HepG2 (cell line): ENCODE measurements around the gene PDE3B. TPM values are rescaled to one million over a fixed set of nuclear protein-coding genes. Genes with fewer than 3 reads are reported as not detected.
A peak's percentile ranks its signal among the peaks of the same experiment; 100 is the strongest.

Experiments
- ARHGAP35 ChIP-seq: sonication (generic); formaldehyde crosslinking; IDR thresholded peaks from 2 replicates; pipeline ENCODE4 v1.9.0; 2022; ENCODE audit warnings: mild to moderate bottlenecking, inconsistent platforms, moderate library complexity, missing genetic modification reagents, borderline replicate concordance
- CCDC6 ChIP-seq: sonication (generic); formaldehyde crosslinking; IDR thresholded peaks from 2 replicates; pipeline ENCODE4 v1.8.1; 2022; ENCODE audit warnings: mild to moderate bottlenecking, missing genetic modification reagents, moderate library complexity
- HMG20A ChIP-seq: IDR thresholded peaks from 2 replicates; pipeline ENCODE4 v1.6.1; 2016; ENCODE audit warnings: borderline replicate concordance
- NFATC3 ChIP-seq: sonication (generic); formaldehyde crosslinking; IDR thresholded peaks from 2 replicates; pipeline ENCODE4 v1.5.1; 2020; ENCODE audit warnings: mild to moderate bottlenecking, missing genetic modification reagents
- NFRKB ChIP-seq: fragments of 450-650 bp; IDR thresholded peaks from 2 replicates; pipeline ENCODE4 v1.6.1; 2017
- ZNF143 ChIP-seq: sonication (generic); formaldehyde crosslinking; IDR thresholded peaks from 2 replicates; pipeline ENCODE4 v1.4.0; 2020; ENCODE audit warnings: missing genetic modification reagents
- ZNF543 ChIP-seq: sonication (generic); formaldehyde crosslinking; IDR thresholded peaks from 2 replicates; pipeline ENCODE4 v1.4.0; 2020; ENCODE audit warnings: mild to moderate bottlenecking, missing genetic modification reagents
- ZNF780A ChIP-seq: sonication (generic); formaldehyde crosslinking; IDR thresholded peaks from 2 replicates; pipeline ENCODE4 v1.8.0; 2022; ENCODE audit warnings: mild to moderate bottlenecking, missing genetic modification reagents, moderate library complexity
- polyA plus RNA-seq, 8 experiments: library from polyadenylated mRNA; depleted of rRNA in 3 of 8; stranded (reverse) in 7 of 8; unstranded in 1 of 8; fragments of >200 nt; fragmentation: Illumina TruSeq in 4 of 8; extraction: Trizol in 4 of 8; gene quantifications; 2 replicates each; pipeline versions ENCODE4 v1.2.1 to v1.2.3, GENCODE V29; 2011 to 2016; ENCODE audit warnings: low read depth in 4 of 8, missing spikeins in 1 of 8, mixed read lengths in 1 of 8; ENCODE audit not compliant: insufficient read depth in 1 of 8
- total RNA-seq, 5 experiments: library from RNA; depleted of rRNA; stranded (reverse); fragments of >200 nt; fragmentation: Illumina TruSeq; extraction: Trizol; gene quantifications; 2 replicates each; pipeline ENCODE4 v1.2.3, GENCODE V29; 2016; ENCODE audit warnings: low read depth in 1 of 5
- TF ChIP-seq, protein P1 (sequence below): sonication (generic); formaldehyde crosslinking; IDR thresholded peaks from 2 replicates; pipeline ENCODE4 v1.4.0; 2020; ENCODE audit warnings: mild to moderate bottlenecking, low read depth, missing genetic modification reagents
- TF ChIP-seq, protein P2 (sequence below): sonication (generic); formaldehyde crosslinking; IDR thresholded peaks from 2 replicates; pipeline ENCODE4 v1.5.0; 2020; ENCODE audit warnings: mild to moderate bottlenecking, missing genetic modification reagents, borderline replicate concordance
- TF ChIP-seq, protein P3 (sequence below): sonication (generic); formaldehyde crosslinking; IDR thresholded peaks from 2 replicates; pipeline ENCODE4 v1.4.0; 2020; ENCODE audit warnings: mild to moderate bottlenecking, missing genetic modification reagents
- TF ChIP-seq, protein P4 (sequence below): sonication (generic); formaldehyde crosslinking; IDR thresholded peaks from 2 replicates; pipeline ENCODE4 v1.5.0; 2020; ENCODE audit warnings: mild to moderate bottlenecking, low read depth, missing genetic modification reagents, borderline replicate concordance

PDE3B gene
- total and polyA plus RNA-seq, 2 of the 13 experiments (the other 11 are each of a cell fraction or from before 2014, with no cell fraction given): 14.1 to 26.5 TPM

- TF ChIP-seq, protein P1, sequence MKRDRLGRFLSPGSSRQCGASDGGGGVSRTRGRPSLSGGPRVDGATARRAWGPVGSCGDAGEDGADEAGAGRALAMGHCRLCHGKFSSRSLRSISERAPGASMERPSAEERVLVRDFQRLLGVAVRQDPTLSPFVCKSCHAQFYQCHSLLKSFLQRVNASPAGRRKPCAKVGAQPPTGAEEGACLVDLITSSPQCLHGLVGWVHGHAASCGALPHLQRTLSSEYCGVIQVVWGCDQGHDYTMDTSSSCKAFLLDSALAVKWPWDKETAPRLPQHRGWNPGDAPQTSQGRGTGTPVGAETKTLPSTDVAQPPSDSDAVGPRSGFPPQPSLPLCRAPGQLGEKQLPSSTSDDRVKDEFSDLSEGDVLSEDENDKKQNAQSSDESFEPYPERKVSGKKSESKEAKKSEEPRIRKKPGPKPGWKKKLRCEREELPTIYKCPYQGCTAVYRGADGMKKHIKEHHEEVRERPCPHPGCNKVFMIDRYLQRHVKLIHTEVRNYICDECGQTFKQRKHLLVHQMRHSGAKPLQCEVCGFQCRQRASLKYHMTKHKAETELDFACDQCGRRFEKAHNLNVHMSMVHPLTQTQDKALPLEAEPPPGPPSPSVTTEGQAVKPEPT (CRISPR knock-in tag): no peak; the same call in 1 of the 2 replicates
- TF ChIP-seq NFATC3 (CRISPR knock-in tag) (no peak), ARHGAP35 (CRISPR knock-in tag) (0 out of 2 replicates have a peak, but pooled peaks have one; percentile 56), ZNF543 (CRISPR knock-in tag) (peak; percentile 39; the same call in 1 of the 2 replicates), CCDC6 (CRISPR knock-in tag) (no peak), ZNF143 (CRISPR knock-in tag) (peak; percentile 48; the same call in 1 of the 2 replicates), HMG20A (CRISPR knock-in tag) (no peak), ZNF780A (CRISPR knock-in tag) (peak; percentile 65; the same call in 1 of the 2 replicates), NFRKB (no peak)
- TF ChIP-seq, protein P2, sequence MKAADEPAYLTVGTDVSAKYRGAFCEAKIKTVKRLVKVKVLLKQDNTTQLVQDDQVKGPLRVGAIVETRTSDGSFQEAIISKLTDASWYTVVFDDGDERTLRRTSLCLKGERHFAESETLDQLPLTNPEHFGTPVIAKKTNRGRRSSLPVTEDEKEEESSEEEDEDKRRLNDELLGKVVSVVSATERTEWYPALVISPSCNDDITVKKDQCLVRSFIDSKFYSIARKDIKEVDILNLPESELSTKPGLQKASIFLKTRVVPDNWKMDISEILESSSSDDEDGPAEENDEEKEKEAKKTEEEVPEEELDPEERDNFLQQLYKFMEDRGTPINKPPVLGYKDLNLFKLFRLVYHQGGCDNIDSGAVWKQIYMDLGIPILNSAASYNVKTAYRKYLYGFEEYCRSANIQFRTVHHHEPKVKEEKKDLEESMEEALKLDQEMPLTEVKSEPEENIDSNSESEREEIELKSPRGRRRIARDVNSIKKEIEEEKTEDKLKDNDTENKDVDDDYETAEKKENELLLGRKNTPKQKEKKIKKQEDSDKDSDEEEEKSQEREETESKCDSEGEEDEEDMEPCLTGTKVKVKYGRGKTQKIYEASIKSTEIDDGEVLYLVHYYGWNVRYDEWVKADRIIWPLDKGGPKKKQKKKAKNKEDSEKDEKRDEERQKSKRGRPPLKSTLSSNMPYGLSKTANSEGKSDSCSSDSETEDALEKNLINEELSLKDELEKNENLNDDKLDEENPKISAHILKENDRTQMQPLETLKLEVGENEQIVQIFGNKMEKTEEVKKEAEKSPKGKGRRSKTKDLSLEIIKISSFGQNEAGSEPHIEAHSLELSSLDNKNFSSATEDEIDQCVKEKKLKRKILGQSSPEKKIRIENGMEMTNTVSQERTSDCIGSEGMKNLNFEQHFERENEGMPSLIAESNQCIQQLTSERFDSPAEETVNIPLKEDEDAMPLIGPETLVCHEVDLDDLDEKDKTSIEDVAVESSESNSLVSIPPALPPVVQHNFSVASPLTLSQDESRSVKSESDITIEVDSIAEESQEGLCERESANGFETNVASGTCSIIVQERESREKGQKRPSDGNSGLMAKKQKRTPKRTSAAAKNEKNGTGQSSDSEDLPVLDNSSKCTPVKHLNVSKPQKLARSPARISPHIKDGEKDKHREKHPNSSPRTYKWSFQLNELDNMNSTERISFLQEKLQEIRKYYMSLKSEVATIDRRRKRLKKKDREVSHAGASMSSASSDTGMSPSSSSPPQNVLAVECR (CRISPR knock-in tag): no peak
- TF ChIP-seq, protein P3, sequence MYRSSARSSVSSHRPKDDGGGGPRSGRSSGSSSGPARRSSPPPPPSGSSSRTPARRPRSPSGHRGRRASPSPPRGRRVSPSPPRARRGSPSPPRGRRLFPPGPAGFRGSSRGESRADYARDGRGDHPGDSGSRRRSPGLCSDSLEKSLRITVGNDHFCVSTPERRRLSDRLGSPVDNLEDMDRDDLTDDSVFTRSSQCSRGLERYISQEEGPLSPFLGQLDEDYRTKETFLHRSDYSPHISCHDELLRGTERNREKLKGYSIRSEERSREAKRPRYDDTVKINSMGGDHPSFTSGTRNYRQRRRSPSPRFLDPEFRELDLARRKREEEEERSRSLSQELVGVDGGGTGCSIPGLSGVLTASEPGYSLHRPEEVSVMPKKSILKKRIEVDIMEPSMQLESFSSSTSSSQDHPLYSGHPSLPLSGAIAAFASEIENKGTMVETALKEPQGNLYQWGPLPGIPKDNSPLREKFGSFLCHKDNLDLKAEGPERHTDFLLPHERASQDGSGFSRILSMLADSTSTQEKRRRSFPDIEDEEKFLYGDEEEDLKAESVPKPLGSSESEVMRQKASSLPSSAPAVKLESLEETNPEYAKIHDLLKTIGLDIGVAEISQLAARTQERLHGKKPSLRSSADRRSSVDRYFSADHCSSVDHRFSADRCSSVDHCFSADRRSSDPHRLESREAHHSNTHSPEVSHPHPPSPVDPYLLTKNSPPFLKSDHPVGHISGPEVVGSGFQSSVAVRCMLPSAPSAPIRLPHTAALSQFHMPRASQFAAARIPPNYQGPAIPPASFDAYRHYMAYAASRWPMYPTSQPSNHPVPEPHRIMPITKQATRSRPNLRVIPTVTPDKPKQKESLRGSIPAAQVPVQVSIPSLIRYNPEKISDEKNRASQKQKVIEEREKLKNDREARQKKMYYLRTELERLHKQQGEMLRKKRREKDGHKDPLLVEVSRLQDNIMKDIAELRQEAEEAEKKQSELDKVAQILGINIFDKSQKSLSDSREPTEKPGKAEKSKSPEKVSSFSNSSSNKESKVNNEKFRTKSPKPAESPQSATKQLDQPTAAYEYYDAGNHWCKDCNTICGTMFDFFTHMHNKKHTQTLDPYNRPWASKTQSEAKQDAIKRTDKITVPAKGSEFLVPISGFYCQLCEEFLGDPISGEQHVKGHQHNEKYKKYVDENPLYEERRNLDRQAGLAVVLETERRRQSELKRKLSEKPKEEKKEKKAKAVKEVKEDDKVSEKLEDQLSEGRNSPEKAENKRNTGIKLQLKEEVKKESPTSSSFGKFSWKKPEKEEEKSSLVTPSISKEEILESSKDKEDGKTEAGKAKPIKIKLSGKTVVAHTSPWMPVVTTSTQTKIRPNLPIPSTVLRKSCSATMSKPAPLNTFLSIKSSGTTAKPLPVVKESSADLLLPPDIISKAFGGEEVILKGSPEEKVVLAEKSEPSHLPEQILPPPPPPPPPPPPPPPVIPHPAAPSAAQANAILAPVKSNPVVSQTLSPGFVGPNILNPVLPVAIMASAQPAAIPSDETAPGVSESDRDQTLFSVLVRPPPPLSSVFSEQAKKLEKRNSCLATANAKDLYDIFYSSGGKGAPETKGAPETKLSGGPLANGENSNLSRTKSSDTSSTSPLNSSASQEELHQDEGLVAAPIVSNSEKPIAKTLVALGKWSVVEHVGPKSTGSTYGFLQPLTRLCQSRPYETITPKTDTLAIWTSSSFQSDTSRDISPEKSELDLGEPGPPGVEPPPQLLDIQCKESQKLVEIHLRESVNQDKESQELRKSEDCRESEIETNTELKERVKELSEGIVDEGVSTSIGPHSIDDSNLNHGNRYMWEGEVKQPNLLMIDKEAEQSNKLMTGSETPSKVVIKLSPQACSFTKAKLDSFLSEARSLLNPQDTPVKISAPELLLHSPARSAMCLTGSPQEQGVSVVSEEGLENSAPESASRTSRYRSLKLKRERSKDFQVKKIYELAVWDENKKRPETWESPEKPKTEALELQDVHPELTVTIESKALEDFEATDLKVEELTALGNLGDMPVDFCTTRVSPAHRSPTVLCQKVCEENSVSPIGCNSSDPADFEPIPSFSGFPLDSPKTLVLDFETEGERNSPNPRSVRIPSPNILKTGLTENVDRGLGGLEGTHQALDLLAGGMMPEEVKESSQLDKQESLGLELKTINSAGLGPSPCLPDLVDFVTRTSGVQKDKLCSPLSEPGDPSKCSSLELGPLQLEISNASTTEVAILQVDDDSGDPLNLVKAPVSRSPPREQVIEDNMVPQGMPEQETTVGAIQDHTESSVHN (CRISPR knock-in tag): peak; percentile 66; the same call in 1 of the 2 replicates
- TF ChIP-seq, protein P4, sequence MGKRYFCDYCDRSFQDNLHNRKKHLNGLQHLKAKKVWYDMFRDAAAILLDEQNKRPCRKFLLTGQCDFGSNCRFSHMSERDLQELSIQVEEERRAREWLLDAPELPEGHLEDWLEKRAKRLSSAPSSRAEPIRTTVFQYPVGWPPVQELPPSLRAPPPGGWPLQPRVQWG (CRISPR knock-in tag): no peak
Observed at GRCh38 chr11:14642873-14643696, 519 bp upstream of the PDE3B start (continued).
